GM12878 (cell line): ENCODE measurements around the gene MRPS35. TPM values are rescaled to one million over a fixed set of nuclear protein-coding genes. Genes with fewer than 3 reads are reported as not detected.

Experiments
- ATAC-seq: fragments of 200-7000 bp; cut with Tn5 transposase; 3 replicates; pipeline ENCODE4 v1.9.1; 2020; ENCODE audit warnings: mild to moderate bottlenecking, moderate library complexity
- BruUV-seq: library from RNA; stranded (reverse); fragments of 400-500 nt; replicated peaks from 2 replicates; lab custom pipeline; 2021; lab: Mats Ljungman, UMichigan
- CTCF ChIA-PET: fragments of 300-600 bp; sonication (Branson Sonifier 250); formaldehyde crosslinking; extraction: SDS; loops from one replicate; lab custom pipeline; 2021; ENCODE audit warnings: inconsistent platforms; lab: Yijun Ruan, JAX
- POLR2A ChIA-PET: fragments of 350-600 bp; formaldehyde crosslinking; extraction: SDS; loops from one replicate; lab custom pipeline; 2021; ENCODE audit warnings: inconsistent platforms; lab: Charles Lee
- RAD21 ChIA-PET: fragments of 300-600 bp; sonication (Branson Sonifier 250); formaldehyde crosslinking; loops from one replicate; lab custom pipeline; 2023; ENCODE audit warnings: antibody characterized with exemption; ENCODE audit not compliant: unreplicated experiment; lab: Charles Lee
- SMC1A ChIA-PET: fragments of 300-600 bp; sonication (Branson Sonifier 250); formaldehyde crosslinking; loops from one replicate; lab custom pipeline; 2023; ENCODE audit not compliant: unreplicated experiment, uncharacterized antibody; lab: Charles Lee
- DNase-seq: peaks from one replicate; pipeline ENCODE4 v3.0.0-alpha.2; 2011; ENCODE audit warnings: low read depth, low spot score
- FAIRE-seq: peaks from 3 replicates; lab custom pipeline; 2011; peaks lifted over from hg19 to GRCh38; lab: Jason Lieb, UNC
- H2AFZ ChIP-seq: 2 replicates; pipeline ENCODE4 v1.6.0; 2011; ENCODE audit warnings: low read depth, low read length, control low read depth; ENCODE audit not compliant: control insufficient read depth
- H3K27ac ChIP-seq: 2 replicates; pipeline ENCODE4 v1.5.1; 2011; ENCODE audit warnings: control low read depth; ENCODE audit not compliant: control insufficient read depth, insufficient read depth
- H3K27me3 ChIP-seq, 2 experiments: replicated peaks in 1 of 2; 2 replicates each; pipeline versions ENCODE4 v1.6.0 to v1.6.1; 2011; ENCODE audit warnings: low read length in 1 of 2; ENCODE audit not compliant: control insufficient read depth in 2 of 2, insufficient read depth in 2 of 2
- H3K36me3 ChIP-seq, 2 experiments: 2 replicates each; pipeline ENCODE4 v1.5.1; 2011; ENCODE audit warnings: low read length in 1 of 2; ENCODE audit not compliant: control insufficient read depth in 2 of 2, insufficient read depth in 2 of 2
- H3K4me1 ChIP-seq: 2 replicates; pipeline ENCODE4 v1.6.1; 2011; ENCODE audit warnings: mild to moderate bottlenecking, low read length, moderate library complexity, mixed read lengths; ENCODE audit not compliant: control insufficient read depth, insufficient read depth
- H3K4me2 ChIP-seq: 2 replicates; pipeline ENCODE4 v1.6.0; 2011; ENCODE audit warnings: control low read depth; ENCODE audit not compliant: control insufficient read depth, insufficient read depth
- H3K4me3 ChIP-seq: fragments of 200-600 bp; sonication (generic); 2 replicates; pipeline ENCODE4 v1.5.1; 2016
- H3K79me2 ChIP-seq: 2 replicates; pipeline ENCODE4 v1.6.0; 2011; ENCODE audit warnings: low read length; ENCODE audit not compliant: control insufficient read depth, insufficient read depth
- H3K9ac ChIP-seq: 2 replicates; pipeline ENCODE4 v1.8.0; 2011; ENCODE audit warnings: low read length, control low read depth, mixed read lengths; ENCODE audit not compliant: control insufficient read depth, insufficient read depth
- H3K9me3 ChIP-seq: replicated peaks from 3 replicates; pipeline ENCODE4 v1.5.1; 2011; ENCODE audit warnings: mild to moderate bottlenecking, low read length; ENCODE audit not compliant: control insufficient read depth, insufficient read depth
- H4K20me1 ChIP-seq: 2 replicates; pipeline ENCODE4 v1.6.0; 2011; ENCODE audit not compliant: control insufficient read depth, insufficient read depth
- ASH2L ChIP-seq: fragments of 300-600, 200-600 bp; sonication (generic); IDR thresholded peaks from 2 replicates; pipeline ENCODE4 v1.6.1; 2017; ENCODE audit warnings: low read depth, mild to moderate bottlenecking, borderline replicate concordance
- CHD1 ChIP-seq: IDR thresholded peaks from 2 replicates; pipeline ENCODE4 v1.6.1; 2012; ENCODE audit warnings: low read depth, low read length, improper control_type of control experiment
- CHD2 ChIP-seq: IDR thresholded peaks from 2 replicates; pipeline ENCODE4 v1.6.1; 2011; ENCODE audit warnings: low read depth, low read length, improper control_type of control experiment, borderline replicate concordance
- EGR1 ChIP-seq, 2 experiments: IDR thresholded peaks; 1 replicate in 1 of 2; 2 replicates in 1 of 2; pipeline ENCODE4 v1.6.1; 2011 to 2012; ENCODE audit warnings: low read depth in 2 of 2, low read length in 2 of 2, borderline replicate concordance in 1 of 2, mild to moderate bottlenecking in 1 of 2, moderate library complexity in 1 of 2
- ESRRA ChIP-seq: IDR thresholded peaks from 2 replicates; pipeline ENCODE4 v1.6.1; 2012; ENCODE audit warnings: mild to moderate bottlenecking, low read length, improper control_type of control experiment
- FOXK2 ChIP-seq: fragments of 450-650 bp; IDR thresholded peaks from 2 replicates; pipeline ENCODE4 v1.6.1; 2017; ENCODE audit warnings: mild to moderate bottlenecking, moderate library complexity
- KDM1A ChIP-seq: fragments of 200-600 bp; sonication (generic); IDR thresholded peaks from 2 replicates; pipeline ENCODE4 v1.6.1; 2016; ENCODE audit warnings: borderline replicate concordance
- MTA3 ChIP-seq: IDR thresholded peaks from 2 replicates; pipeline ENCODE4 v1.6.1; 2012; ENCODE audit warnings: low read length, inconsistent platforms, borderline replicate concordance
- MXI1 ChIP-seq: fragments of 150-350 bp; IDR thresholded peaks from 2 replicates; pipeline ENCODE4 v1.6.1; 2011; ENCODE audit warnings: low read depth, mild to moderate bottlenecking, inconsistent platforms, low read length, improper control_type of control experiment
- NFYA ChIP-seq: IDR thresholded peaks from 2 replicates; pipeline ENCODE4 v1.6.1; 2011; ENCODE audit warnings: low read depth, mild to moderate bottlenecking, low read length, improper control_type of control experiment, borderline replicate concordance
- POLR2A ChIP-seq: IDR thresholded peaks from 2 replicates; pipeline ENCODE4 v1.6.1; 2011; ENCODE audit warnings: low read depth, mild to moderate bottlenecking, low read length
- RFX5 ChIP-seq: IDR thresholded peaks from 2 replicates; pipeline ENCODE4 v1.6.1; 2011; ENCODE audit warnings: low read depth, low read length, improper control_type of control experiment
- RUNX3 ChIP-seq: IDR thresholded peaks from 2 replicates; pipeline ENCODE4 v1.6.1; 2012; ENCODE audit warnings: low read length, inconsistent platforms
- SIX5 ChIP-seq: IDR thresholded peaks from 2 replicates; pipeline ENCODE4 v1.6.1; 2011; ENCODE audit warnings: mild to moderate bottlenecking, low read depth, low read length, moderate library complexity; ENCODE audit not compliant: severe bottlenecking
- SP1 ChIP-seq: IDR thresholded peaks from one replicate; pipeline ENCODE4 v1.6.1; 2011; ENCODE audit warnings: low read depth, low read length
- SREBF2 ChIP-seq: IDR thresholded peaks from 2 replicates; pipeline ENCODE4 v1.6.1; 2012; ENCODE audit warnings: mild to moderate bottlenecking, low read length
- SUZ12 ChIP-seq: fragments of 200-600 bp; sonication (generic); IDR thresholded peaks from one replicate; pipeline ENCODE4 v1.6.1; 2018; ENCODE audit warnings: antibody characterized with exemption, mild to moderate bottlenecking; ENCODE audit not compliant: unreplicated experiment
- WRNIP1 ChIP-seq: IDR thresholded peaks from 2 replicates; pipeline ENCODE4 v1.6.1; 2011; ENCODE audit warnings: low read depth, low read length, improper control_type of control experiment, borderline replicate concordance
- YBX1 ChIP-seq: fragments of 450-650 bp; IDR thresholded peaks from 2 replicates; pipeline ENCODE4 v1.6.1; 2016; ENCODE audit warnings: antibody characterized with exemption
- YY1 ChIP-seq: IDR thresholded peaks from 2 replicates; pipeline ENCODE4 v1.6.1; 2011; ENCODE audit warnings: low read depth, mild to moderate bottlenecking, low read length
- WGBS: methylation state at CpG from one replicate; pipeline ENCODE4 v1.1.6; 2016; ENCODE audit warnings: low lambda C conversion rate; ENCODE audit not compliant: insufficient replicate concordance, insufficient coverage; ENCODE audit errors: missing lambda C conversion rate; 5-methylcytosine and 5-hydroxymethylcytosine counted together
- in situ Hi-C: fragments of 300-500 bp; cut with MboI; formaldehyde crosslinking; loops from 9 replicates; pipeline ENCODE4 v1.14.3; 2018; ENCODE audit warnings: mixed read lengths
- intact Hi-C: fragments of 100-400 bp; cut with micrococcal nuclease; formaldehyde crosslinking; loops from one replicate; pipeline ENCODE4 v1.14.2; 2022; ENCODE audit not compliant: unreplicated experiment
- polyA plus RNA-seq, 11 experiments: library from polyadenylated mRNA; depleted of rRNA in 4 of 11; unstranded in 6 of 11; stranded (reverse) in 5 of 11; fragments of >200 nt; fragmentation: Nextera tagmentation in 4 of 11; fragmentation: Illumina TruSeq in 1 of 11; extraction: Ambion mirVana in 4 of 11; extraction: Trizol in 1 of 11; gene quantifications; 1 replicate in 1 of 11; 2 replicates in 10 of 11; pipeline versions ENCODE4 v1.2.1 to v1.2.3, GENCODE V29; 2011 to 2016; ENCODE audit warnings: inconsistent platforms in 2 of 11, missing spikeins in 2 of 11, low read depth in 1 of 11
- total RNA-seq, 4 experiments: library from RNA; depleted of rRNA in 3 of 4; stranded (reverse); fragments of >200 nt in 3 of 4; fragmentation: Illumina TruSeq in 1 of 4; extraction: Trizol in 1 of 4; gene quantifications; 2 replicates each; pipeline versions ENCODE4 v1.2.1 to v1.2.3, GENCODE V29; 2013 to 2021
- TF ChIP-seq, protein P1 (sequence below): fragments of 450-650 bp; IDR thresholded peaks from 2 replicates; pipeline ENCODE4 v1.6.1; 2017; ENCODE audit warnings: mild to moderate bottlenecking
- TF ChIP-seq, protein P2 (sequence below): IDR thresholded peaks from 2 replicates; pipeline ENCODE4 v1.6.1; 2012; ENCODE audit warnings: low read depth, low read length, improper control_type of control experiment
- TF ChIP-seq, protein P3 (sequence below): IDR thresholded peaks from 2 replicates; pipeline ENCODE4 v1.6.1; 2012; ENCODE audit warnings: low read length, inconsistent platforms

The MRPS35 gene
- total and polyA plus RNA-seq, 10 of the 15 experiments (the other 5 are each of a cell fraction or from before 2014, with no cell fraction given): 45.7 to 111 (median 67.1) TPM

DNA sequence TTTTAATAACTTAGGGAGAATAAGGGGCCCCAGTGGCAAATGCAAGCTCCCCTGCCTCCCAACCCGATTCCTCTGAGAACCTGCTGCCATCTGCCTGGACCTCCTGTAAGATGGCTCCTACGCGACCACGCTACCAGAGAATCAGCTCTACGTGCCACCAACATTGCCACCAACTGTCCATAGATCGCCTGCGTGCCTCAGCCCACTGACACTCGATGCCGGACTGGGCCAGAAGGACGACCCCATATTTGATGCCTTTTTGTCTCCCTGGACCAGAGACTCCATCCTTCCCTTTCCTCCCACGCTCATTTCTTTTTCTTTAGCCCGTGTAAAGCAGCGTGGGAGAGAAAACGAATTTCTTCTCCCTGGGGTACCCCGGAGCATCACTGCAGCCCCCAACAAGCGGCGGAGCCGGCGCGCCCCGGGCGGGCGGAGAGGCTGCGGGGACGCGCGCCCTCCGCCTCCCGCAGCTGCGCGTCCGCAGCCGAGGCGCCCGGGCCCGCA, 68.8 kb downstream of the MRPS35 start:
- no peaks in the 10 kb centered on the region for H3K27me3 ChIP-seq
- H3K36me3 ChIP-seq: no peaks in the 10 kb centered on the region; a peak in 1 of 4 replicates
- peak overlapping the region; percentile 97 for H3K4me2 ChIP-seq
- H3K9ac ChIP-seq: peak overlapping the region; percentile 89
- intact Hi-C loops (no loop called here), in situ Hi-C loops (no loop called here)
- ATAC-seq (peak; percentile 60), FAIRE-seq (no peak), DNase-seq (no peak)
- ChIA-PET RAD21 (interaction anchor here (1.0 to 1.5 kb wide), 5 partner anchors 32 to 375 kb away, joined by 3 to 5 read pairs (median 4); no protein-coding TSS in a partner anchor), SMC1A (interaction anchor here (0.8 to 1.2 kb wide), 3 partner anchors 9 to 159 kb away, joined by 3 to 5 read pairs (median 3); no protein-coding TSS in a partner anchor), POLR2A (no interaction called here), CTCF (interaction anchor here (1.0 to 1.1 kb wide), 2 partner anchors 46 to 75 kb away, joined by 3 to 4 read pairs; no protein-coding TSS in a partner anchor)
- H3K27ac ChIP-seq: peak overlapping the region; percentile 72
- H2AFZ ChIP-seq: peak overlapping the region; percentile 96
- no peaks in the 10 kb centered on the region for H3K9me3 ChIP-seq
- peaks cover 4% of the 10 kb centered on the region for H3K4me1 ChIP-seq
- WGBS: 2% methylated on average over 34 of the region's 36 CpGs
- H3K79me2 ChIP-seq: peaks cover 21% of the 10 kb centered on the region
- H4K20me1 ChIP-seq: no peaks in the 10 kb centered on the region
- BruUV-seq: TSS peak; percentile 81
- H3K4me3 ChIP-seq: peak overlapping the region; percentile 96
- TF ChIP-seq ESRRA: no peak
- TF ChIP-seq MXI1: peak; percentile 63; the same call in 1 of the 2 replicates
- no peak for TF ChIP-seq RFX5
- TF ChIP-seq CHD1: 0 out of 2 replicates have a peak, but pooled peaks have one; percentile 63
- TF ChIP-seq WRNIP1: no peak
- TF ChIP-seq, protein P1, sequence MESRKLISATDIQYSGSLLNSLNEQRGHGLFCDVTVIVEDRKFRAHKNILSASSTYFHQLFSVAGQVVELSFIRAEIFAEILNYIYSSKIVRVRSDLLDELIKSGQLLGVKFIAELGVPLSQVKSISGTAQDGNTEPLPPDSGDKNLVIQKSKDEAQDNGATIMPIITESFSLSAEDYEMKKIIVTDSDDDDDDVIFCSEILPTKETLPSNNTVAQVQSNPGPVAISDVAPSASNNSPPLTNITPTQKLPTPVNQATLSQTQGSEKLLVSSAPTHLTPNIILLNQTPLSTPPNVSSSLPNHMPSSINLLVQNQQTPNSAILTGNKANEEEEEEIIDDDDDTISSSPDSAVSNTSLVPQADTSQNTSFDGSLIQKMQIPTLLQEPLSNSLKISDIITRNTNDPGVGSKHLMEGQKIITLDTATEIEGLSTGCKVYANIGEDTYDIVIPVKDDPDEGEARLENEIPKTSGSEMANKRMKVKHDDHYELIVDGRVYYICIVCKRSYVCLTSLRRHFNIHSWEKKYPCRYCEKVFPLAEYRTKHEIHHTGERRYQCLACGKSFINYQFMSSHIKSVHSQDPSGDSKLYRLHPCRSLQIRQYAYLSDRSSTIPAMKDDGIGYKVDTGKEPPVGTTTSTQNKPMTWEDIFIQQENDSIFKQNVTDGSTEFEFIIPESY: no peak
- no peak for TF ChIP-seq SP1
- TF ChIP-seq POLR2A: peak; percentile 9
- no peak for TF ChIP-seq FOXK2
- TF ChIP-seq, protein P2, sequence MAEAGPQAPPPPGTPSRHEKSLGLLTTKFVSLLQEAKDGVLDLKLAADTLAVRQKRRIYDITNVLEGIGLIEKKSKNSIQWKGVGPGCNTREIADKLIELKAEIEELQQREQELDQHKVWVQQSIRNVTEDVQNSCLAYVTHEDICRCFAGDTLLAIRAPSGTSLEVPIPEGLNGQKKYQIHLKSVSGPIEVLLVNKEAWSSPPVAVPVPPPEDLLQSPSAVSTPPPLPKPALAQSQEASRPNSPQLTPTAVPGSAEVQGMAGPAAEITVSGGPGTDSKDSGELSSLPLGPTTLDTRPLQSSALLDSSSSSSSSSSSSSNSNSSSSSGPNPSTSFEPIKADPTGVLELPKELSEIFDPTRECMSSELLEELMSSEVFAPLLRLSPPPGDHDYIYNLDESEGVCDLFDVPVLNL: 0 out of 2 replicates have a peak, but pooled peaks have one; percentile 19
- peak; percentile 83 for TF ChIP-seq YY1
- TF ChIP-seq SIX5: no peak
- TF ChIP-seq NFYA: no peak
- no peak for TF ChIP-seq KDM1A
- TF ChIP-seq ASH2L: no peak
- TF ChIP-seq SREBF2: no peak
- no peak for TF ChIP-seq SUZ12
- 0 out of 2 replicates have a peak, but pooled peaks have one; percentile 52 for TF ChIP-seq MTA3
- 0 out of 2 replicates have a peak, but pooled peaks have one; percentile 9 for TF ChIP-seq RUNX3
- TF ChIP-seq, protein P3, sequence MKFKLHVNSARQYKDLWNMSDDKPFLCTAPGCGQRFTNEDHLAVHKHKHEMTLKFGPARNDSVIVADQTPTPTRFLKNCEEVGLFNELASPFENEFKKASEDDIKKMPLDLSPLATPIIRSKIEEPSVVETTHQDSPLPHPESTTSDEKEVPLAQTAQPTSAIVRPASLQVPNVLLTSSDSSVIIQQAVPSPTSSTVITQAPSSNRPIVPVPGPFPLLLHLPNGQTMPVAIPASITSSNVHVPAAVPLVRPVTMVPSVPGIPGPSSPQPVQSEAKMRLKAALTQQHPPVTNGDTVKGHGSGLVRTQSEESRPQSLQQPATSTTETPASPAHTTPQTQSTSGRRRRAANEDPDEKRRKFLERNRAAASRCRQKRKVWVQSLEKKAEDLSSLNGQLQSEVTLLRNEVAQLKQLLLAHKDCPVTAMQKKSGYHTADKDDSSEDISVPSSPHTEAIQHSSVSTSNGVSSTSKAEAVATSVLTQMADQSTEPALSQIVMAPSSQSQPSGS: no peak
- peak; percentile 14 to 18; a peak in 2 of 3 replicates for TF ChIP-seq EGR1 (IDR thresholded peaks at IDR 0.05; ENCODE audit: borderline replicate concordance in 1 of 2, low read depth in 2 of 2, low read length in 2 of 2)
- TF ChIP-seq YBX1: no peak
- TF ChIP-seq CHD2: no peak
